ENCODE data around the gene CIROP. TPM values are rescaled to one million over a fixed set of nuclear protein-coding genes. Genes with fewer than 3 reads are reported as not detected.
A peak's percentile ranks its signal among the peaks of the same experiment; 100 is the strongest.

CIROP gene
- total RNA-seq, 1 donor from 2014 or later, result not detected

- Mint-ChIP-seq H3K36me3 (ENCODE audit: low read depth, unreplicated experiment) (peaks cover 54% of the 10 kb centered on the region), H3K4me1 (ENCODE audit: unreplicated experiment) (peaks cover 27% of the 10 kb centered on the region), H3K4me3 (ENCODE audit: unreplicated experiment) (peak overlapping the region; percentile 56), H3K27ac (ENCODE audit: unreplicated experiment) (no peak overlapping the region), H3K9me3 (ENCODE audit: unreplicated experiment) (no peaks in the 10 kb centered on the region), H3K27me3 (ENCODE audit: unreplicated experiment) (peaks cover 8% of the 10 kb centered on the region)
- no peak for DNase-seq (ENCODE audit: low spot score)
- TF ChIP-seq CTCF (IDR thresholded peaks at IDR 0.05; ENCODE audit: unreplicated experiment), result no peak
Measured at GRCh38 chr14:23067847-23068788, 36.7 kb downstream of the CIROP start.

GRCh38 chr14:23066855-23067744, 37.7 kb downstream of the CIROP start:
- TF ChIP-seq CTCF (IDR thresholded peaks at IDR 0.05; ENCODE audit: unreplicated experiment), result no peak
- no peak for DNase-seq (ENCODE audit: low spot score)
- H3K9me3 Mint-ChIP-seq (ENCODE audit: unreplicated experiment), result no peaks in the 10 kb centered on the region
- H3K36me3 Mint-ChIP-seq (ENCODE audit: low read depth, unreplicated experiment), result peaks cover 59% of the 10 kb centered on the region
- peaks cover 24% of the 10 kb centered on the region for H3K4me1 Mint-ChIP-seq (ENCODE audit: unreplicated experiment)
- peaks cover 8% of the 10 kb centered on the region for H3K27me3 Mint-ChIP-seq (ENCODE audit: unreplicated experiment)
- H3K27ac Mint-ChIP-seq (ENCODE audit: unreplicated experiment), result no peak overlapping the region
- peak overlapping the region; percentile 37 for H3K4me3 Mint-ChIP-seq (ENCODE audit: unreplicated experiment)

DNA sequence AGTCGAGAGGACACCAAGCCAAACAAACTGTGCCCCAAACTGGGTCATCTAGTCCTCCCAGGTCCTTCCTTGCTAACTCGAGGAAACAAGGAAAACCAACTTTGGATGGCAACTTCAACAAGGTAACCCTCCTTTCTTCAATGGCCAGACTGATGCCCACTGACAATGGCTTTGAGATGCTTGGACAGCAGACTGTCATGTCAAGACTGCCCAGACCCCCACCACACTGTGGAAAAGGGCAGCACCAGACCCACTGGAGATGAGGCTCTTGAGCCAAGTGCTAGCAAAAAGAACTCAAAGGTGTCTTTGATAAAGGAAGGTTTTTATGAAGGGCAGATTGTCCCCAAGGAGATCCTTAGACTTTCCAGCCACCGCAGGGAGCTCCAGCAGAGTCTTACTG, 38.4 kb downstream of the CIROP start:
- peaks cover 17% of the 10 kb centered on the region for H3K4me1 Mint-ChIP-seq (ENCODE audit: unreplicated experiment)
- H3K27me3 Mint-ChIP-seq (ENCODE audit: unreplicated experiment), result peaks cover 8% of the 10 kb centered on the region
- TF ChIP-seq CTCF (IDR thresholded peaks at IDR 0.05; ENCODE audit: unreplicated experiment), result no peak
- peaks cover 59% of the 10 kb centered on the region for H3K36me3 Mint-ChIP-seq (ENCODE audit: low read depth, unreplicated experiment)
- no peak overlapping the region for H3K4me3 Mint-ChIP-seq (ENCODE audit: unreplicated experiment)
- DNase-seq (ENCODE audit: low spot score), result no peak
- no peak overlapping the region for H3K27ac Mint-ChIP-seq (ENCODE audit: unreplicated experiment)
- no peaks in the 10 kb centered on the region for H3K9me3 Mint-ChIP-seq (ENCODE audit: unreplicated experiment)

- H3K4me3 Mint-ChIP-seq (ENCODE audit: unreplicated experiment), result peak overlapping the region; percentile 5
- H3K9me3 Mint-ChIP-seq (ENCODE audit: unreplicated experiment), result no peaks in the 10 kb centered on the region
- DNase-seq (ENCODE audit: low spot score), result no peak
- no peak overlapping the region for H3K27ac Mint-ChIP-seq (ENCODE audit: unreplicated experiment)
- peaks cover 50% of the 10 kb centered on the region for H3K36me3 Mint-ChIP-seq (ENCODE audit: low read depth, unreplicated experiment)
- TF ChIP-seq CTCF (IDR thresholded peaks at IDR 0.05; ENCODE audit: unreplicated experiment), result no peak
- peaks cover 3% of the 10 kb centered on the region for H3K27me3 Mint-ChIP-seq (ENCODE audit: unreplicated experiment)
- peaks cover 7% of the 10 kb centered on the region for H3K4me1 Mint-ChIP-seq (ENCODE audit: unreplicated experiment)
Measured at GRCh38 chr14:23063601-23064000, 41.2 kb downstream of the CIROP start.

Measured in endothelial cell (in vitro differentiated cells).